Fibroblast of skin of back (primary cell): ENCODE measurements around the gene SCFD2.
"Not testable (repeated sequence)": the region's sequence is repeated elsewhere in the genome, so short reads cannot be mapped to it uniquely, and the experiment has no call there.

ENCODE experiments used
- DNase-seq: peaks from one replicate; pipeline ENCODE4 v3.0.0-alpha.2; 2013

SCFD2 gene

DNA sequence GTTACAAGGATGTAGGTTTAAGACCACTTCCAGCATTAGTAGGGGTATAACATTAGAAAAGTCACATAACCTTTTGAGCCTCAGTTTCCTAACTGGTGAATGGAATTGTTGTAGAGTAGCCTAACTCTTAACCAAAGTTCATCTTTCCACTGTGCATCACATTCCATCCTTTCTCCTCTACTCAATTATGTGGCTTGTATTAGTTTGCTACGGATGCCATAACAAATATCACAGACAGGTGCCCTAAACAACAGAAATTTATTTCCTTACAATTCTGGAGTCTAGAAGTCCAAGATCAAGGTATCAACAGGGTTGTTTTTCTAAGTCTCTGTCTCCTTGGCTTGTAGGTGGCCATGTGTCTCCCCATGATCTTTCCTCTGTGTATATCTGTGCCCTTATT, 271.8 kb downstream of the SCFD2 start:
- DNase-seq, result no peak

DNA sequence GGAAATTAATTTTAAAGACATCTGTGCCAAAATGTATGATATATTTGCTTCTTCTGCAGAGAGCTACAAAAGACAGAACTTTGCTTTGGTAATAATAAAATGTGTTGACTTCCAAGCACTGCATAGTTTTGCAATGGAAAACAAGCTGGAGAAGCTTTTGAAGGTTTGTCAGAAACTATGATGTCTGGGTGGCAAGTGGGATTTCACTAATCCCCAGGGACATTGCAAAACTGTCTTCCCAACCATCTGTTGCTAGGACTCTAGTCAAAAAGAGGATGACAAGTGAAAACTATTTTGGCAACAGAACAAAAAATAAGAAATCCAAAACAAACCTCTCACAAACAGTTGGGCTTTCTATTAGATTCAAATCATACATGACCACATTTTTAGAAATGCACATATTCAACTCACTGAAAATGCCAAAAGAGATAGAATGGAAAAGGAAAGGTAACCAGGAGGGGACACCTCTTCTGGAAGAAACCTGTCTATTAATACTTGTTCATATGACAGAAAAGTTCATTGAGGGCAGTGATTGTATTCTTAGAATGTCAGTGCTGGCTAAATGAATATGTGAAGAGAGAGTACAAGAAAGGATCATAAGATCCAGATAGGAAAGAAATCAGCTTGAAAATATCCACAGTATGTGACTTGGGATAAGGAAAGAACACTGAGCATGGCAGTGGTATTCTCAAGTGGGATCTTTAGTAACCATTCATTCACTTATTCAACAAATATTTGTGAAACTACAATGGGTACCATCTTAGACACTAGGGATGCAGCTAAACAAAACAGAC, 275.7 kb downstream of the SCFD2 start:
- DNase-seq, result peak; percentile 48

DNA sequence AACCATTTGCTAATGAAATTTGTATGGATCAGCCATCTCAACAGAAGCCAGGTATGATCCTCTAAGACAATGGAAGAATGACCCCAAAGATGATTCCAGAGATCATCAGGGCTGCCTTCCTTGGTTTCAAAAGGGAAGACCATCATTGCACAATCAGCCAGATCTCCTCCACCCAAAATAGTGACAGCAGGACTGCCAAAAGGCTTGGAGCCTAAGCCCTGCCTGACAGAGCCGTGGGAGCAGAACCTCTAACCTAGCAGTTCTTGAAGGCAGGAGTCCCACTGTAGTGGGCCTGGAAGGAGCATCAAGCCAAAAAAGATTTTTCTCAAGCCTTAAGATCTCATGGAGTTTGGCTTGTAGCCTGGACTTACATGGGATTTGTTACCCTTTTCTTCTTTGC, 277.7 kb downstream of the SCFD2 start:
- no peak for DNase-seq

DNA sequence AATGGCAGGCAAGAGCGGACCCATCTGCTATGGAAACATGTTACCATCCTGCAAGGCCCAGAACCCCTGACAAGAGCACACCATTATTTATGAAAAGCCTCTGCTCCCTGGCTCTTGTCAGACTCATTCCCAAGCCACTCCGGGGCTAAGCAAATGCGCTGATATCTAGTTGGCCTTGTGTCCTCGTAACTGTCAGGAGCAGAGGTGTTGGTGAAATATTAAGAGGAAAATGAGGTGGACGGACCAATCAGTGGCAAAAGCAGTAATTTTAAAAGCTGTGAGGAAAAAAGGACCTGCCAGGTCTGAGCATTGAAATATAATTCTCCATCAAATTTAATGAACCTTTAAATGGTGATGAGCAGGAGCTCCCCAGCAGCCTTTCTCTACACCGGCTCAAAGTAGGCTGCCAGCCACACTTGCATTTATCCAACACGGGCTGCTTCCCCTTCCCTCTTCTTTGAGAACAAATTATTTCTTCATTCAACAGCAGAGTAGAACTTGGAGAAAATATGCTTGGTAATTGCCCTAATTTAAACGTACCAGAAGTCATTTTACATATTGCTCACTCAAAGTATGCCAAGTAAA, 289.4 kb downstream of the SCFD2 start:
- no peak for DNase-seq

DNA sequence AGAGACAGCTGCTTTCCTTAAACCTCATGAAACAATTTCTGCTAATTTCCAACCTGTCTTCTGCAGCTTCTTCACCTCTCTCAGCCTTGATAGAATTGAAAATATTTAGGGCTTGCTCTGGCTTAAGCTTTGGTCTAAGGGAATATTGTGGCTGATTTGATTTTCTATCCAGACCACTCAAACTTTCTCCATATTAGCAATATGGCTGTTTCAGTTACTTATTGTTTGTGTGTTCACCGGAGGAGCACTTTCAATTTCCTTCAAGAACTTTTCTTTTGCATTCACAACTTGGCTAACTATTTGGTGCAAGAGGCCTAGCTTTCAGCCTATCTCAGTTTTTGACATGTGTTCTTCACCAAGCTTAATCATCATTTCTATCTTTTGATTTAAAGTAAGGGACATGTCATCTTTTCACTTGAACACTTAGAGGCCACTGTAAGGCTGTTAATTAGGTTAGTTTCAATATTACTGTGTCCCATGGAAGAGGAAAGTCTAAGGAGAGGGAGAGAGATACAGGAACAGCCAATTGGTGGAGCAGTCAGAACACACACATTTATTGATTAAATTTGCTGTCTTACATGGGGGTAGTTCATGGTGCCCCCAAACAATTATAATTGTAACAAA, 290.6 kb downstream of the SCFD2 start:
- DNase-seq, result no peak

DNA sequence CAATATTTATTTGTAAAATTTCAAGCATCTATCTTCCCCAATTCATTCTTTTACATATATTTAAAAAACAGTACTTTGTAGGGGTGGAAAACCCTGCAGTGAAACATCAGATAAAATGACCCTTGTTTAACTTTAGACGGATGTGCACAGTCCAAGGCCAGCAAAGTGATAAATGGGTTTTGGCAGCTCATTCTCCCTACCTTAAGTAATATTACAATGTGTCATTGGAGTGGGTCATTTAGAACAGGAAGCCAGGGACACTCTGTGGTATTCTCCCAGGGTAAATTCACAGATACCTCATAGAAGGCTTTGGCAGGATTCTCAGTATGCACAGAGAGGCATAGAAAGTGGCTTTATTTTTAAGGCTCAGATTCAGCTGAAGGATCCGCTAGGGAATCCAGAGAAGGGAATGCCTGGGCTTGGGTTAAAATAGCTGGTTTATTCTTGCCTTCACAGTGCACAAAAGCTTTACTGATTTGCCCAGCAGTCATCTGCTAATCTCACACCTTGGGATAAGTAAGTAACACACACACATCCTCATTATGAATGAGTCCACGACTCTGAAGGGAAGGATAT, 297.0 kb downstream of the SCFD2 start:
- no peak for DNase-seq

DNA sequence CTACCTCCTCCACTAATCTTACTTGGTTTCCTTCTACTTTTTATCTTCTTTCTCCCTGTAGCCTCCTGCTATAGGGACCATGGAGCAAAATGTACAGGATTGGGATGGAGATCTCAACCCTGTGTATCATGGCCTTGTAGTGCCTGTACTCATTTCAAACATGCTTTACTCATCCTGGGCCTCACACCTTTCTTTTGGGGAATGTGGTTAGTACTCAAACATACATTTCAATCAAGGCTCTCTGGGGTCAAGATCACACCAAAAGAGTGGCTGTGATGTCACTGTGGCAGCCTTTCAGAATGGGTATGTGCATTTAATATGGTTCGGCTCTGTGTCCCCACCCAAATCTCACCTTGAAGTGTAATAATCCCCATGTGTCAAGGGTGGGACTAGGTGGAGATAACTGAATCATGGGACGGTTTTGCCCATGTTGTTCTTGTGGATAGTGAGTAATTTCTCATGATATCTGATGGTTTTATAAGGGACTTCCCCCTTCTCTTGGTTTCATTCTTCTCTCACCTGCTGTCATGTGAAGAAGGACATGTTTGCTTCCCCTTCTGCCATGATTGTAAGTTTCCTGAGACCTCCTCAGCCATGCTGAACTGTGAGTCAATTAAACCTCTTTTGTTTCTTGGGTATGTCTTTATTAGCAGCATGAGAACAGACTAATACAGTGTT, 298.6 kb downstream of the SCFD2 start:
- no peak for DNase-seq

DNA sequence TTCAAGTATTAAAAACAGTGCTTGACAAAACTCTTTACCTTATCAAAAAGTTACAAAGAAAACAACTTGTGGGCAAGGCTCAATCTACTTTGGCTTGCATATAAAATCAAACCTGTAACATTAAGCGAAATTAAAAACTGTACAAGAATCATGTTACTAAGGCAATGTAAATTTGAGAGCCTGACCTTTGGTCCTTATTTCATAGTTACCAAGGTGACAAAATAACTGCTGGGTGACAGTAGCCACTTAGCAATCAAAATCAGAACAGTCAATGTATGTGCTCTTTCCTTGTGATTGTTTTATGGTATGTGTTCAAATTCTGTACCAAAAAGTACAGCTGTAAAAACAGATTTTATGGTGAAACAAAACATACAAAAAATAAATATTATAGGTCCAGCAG, 299.7 kb downstream of the SCFD2 start:
- DNase-seq, result no peak

DNA sequence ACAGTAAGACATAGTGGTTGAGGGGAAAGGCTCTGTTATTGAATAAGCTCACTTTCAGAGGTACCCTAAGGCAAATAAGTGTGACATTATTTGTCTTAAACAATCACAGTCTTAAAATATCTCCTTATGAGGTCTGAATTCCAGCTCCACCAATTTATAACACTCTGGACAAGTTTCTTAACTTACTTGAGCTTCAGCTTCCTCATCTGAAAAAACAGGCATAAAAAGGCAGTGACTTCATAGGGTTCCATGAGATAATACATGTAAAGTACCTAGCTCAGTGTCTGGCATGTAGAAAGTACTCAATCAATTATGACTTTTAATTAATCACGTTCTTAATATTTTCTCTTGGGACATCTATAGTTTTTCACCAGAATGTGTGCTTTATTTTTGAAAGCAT, 301.3 kb downstream of the SCFD2 start:
- no peak for DNase-seq

DNA sequence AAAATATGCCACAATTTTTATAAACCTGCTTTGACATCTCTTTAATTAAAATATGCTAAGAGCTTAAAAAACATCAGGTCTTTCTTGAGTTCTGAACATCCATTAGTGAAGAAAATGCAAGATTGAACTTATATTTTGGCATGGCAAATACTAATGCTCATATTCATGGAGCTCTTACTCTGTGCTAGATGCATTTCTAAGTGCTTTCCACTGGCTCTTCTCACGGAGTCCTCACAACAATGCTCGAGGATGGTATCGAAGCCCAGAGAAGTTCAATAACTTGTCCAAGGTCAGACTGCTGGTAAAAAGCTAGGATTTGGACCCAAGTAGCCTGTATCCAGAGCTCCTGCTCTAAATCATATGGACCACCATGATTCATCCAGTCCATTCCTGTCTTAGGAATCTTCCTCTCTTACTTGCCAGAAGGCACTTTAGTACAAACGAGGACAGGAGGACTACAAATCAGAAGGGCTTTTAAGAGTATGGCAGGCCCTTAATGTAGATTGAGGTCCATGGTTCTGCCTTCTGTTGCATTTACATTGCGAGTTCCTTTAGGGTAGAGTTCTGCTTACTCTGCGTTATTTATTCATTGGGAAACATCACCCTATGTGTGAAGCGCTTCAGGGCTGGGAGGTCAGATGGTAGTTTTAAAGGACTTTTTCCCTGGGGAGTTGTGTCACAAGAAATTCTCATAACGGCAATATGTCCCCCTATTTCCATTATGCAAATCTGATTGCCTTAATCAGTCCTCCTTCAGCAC, 304.6 kb downstream of the SCFD2 start:
- no peak for DNase-seq

DNA sequence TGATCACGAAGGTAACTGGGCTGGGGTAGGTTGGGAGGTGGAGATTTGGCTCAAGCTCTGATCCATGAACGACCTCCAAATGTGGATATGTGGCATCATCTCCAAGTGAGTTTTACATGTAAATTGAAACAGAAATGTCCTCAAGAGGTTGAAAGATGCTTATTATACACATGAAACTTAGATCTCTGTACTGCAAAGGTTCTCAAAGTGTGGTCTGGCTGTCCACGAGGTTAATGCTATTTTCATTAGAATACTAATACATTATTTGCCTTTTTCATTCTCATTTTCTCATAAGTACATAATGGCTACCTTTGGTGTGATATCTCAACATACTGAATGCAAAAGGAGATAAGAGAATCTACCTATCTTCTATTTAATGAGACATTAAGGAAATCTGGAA, 305.6 kb downstream of the SCFD2 start:
- no peak for DNase-seq

DNA sequence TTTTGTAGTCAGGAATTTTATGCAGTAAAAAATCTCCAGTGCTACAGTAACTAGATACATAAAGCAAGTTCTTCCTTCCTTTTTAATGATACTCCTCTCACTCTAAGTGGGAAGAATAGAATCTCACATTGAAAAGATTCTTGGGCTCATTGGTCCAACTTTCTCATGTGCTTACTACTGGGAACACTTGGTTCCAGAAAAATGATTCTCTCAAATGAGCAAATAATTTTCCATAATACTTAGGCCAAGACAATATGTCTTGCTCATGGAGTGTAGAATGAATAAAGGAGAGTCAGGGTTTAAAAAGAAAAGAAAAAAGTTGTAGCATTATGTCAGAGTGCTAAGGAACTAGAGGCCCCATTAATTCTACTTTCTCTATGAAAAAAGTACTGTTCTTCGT, 306.0 kb downstream of the SCFD2 start:
- DNase-seq, result no peak

DNA sequence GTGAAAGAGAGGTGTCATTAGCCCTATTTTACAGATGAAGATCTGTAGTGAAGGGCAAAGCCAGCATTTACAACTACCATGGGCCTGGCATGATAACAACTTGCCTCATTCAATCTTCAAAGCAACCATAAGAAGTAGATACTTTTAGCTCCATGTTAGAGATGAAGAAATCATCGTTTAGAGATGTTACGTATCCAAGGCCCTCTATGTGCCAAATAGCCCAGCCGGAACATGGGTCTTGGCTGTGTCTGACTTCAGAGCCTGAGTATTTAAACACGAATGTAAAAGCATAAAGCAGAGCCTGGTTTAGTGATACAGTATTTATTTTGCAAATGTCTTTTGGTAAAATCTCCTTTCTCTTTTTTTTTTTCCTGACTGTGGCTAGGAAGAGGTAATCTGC, 306.6 kb downstream of the SCFD2 start:
- DNase-seq, result no peak

DNA sequence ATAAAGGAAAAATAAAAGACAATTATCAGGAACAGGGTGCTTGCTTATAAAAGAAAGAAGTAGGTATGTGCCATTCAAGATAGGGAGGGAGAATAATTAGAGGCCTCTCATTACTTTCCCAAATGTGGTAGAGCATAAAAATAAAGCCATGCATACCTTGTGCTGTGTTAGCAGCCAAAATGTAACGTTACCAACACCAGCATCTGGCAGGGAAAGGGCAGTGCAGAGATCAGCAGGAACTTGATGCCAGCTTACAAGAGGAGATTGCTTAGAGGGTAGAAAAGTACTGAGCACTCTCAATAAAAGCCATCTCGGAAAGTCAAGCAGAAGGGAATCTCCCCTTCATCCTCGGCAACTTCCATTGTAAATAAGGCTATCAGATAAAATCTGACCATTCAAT, 308.2 kb downstream of the SCFD2 start:
- DNase-seq, result no peak

DNA sequence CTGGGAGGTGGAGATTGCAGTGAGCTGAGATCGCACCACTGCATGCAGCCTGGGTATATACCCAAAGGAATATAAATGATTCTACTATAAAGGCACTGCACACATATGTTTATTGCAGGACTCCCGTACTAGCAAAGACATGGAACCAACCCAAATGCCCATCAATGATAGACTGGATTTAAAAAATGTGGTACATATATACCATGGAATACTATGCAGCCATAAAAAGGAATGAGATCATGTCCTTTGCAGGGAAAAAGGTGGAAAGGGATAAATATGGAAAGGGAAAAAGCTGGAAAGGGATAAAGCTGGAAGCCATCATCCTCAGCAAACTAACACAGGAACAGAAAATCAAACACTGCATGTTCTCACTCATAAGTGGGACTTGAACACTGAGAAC, 308.8 kb downstream of the SCFD2 start:
- DNase-seq, result not testable (repeated sequence)

DNA sequence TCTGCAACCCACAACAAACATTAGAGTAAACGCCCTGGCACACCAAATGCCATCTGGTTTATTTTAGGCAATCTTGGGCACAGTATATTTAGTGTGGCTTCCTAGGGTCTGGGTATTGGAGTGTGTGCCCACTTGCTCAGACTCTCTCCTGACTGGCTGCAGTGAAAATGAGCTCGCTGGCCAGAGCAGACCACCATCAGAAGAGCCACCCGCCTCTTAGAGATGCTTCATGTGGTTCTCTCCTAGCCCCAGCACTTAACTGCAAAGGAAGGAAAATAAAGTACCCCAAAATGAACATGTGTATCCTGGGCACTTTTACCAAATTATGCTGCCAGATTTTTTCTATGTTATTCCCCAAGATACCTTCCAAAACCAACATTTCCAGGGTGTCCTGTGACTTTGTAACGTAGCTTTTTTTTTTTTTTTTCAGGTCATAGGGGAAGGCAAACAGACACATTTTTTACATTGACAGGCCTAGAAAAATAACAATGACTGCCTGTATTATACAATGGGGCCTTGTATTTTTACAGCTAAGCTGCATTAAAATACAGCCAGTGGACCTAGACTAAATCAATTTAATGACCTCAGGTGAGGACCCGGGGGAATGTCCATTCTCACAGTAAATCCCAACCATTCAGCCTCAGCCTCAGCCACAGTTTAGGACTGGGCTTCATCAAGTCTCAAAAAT, 310.0 kb downstream of the SCFD2 start:
- no peak for DNase-seq

DNA sequence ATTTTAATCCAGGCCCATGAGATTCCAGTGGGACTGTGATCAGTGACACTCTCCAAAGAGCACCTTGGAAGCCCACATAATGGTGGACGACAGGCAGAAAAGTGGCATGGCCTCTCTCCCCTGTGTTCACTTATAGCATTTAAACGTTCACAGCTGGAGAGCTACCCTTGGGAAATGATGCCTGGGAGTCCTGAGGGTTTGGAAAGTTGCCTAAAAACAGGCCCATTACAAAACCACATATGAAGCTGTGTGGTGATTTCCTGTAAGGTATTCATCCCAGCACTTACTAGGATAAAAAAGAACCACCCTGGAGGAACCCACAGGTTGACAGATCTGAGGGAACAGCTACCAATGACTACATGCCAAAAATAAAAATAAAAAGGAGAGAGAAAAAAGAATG, 310.6 kb downstream of the SCFD2 start:
- DNase-seq, result peak; percentile 75

DNA sequence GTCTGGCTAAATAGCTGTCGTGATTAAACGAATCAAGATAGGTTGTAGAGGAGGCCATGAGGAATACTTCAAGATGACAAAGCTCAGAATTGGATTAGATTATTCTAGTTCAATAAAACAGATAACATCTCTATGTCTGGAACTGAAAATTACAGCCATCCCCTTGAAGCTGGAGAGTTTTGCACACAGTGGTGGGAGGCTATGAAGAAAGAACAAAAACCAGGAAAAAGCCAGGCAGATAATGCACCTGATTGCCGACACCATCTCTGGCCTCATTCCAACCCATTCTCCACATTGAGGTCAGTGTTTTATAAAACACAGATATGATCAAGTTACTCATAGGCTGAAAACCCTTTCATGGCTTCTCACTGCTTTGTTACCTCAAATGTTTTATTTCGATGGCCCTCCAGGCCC, 315.5 kb downstream of the SCFD2 start:
- no peak for DNase-seq

DNA sequence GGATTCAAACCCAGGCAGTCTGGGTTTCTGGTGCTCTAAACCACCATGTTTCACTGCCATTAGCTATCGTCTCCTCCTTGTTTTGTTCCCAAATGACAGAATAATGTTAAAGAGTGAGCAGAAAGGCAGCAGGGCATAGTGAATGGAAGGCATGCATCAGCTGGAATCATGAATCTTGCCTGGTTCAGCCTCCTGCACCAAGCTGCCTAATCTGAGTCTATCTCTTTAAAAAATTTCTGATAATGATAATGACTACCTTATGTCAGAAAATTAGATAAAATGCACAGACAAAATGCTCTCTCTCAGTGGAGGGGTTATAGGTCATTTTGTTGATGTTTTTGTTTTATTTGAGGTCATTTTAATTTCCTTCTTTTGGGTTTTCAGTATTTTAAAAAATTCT, 316.3 kb downstream of the SCFD2 start:
- DNase-seq, result no peak

DNA sequence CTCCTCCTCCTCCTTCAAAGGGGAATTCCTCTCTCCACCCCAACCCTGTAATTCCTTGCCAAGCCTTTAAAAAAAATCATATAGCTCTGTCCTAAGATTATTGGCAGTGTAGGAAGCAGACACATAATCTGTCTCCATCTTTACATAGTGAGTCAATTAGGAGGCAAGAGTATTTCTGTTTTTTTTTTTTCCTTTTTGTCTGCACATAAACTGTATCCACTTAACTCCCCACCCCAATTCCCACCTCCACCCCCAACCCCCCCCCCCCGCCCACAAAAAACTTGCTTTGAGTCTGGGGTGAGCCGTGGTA, 321.3 kb downstream of the SCFD2 start:
- no peak for DNase-seq

DNA sequence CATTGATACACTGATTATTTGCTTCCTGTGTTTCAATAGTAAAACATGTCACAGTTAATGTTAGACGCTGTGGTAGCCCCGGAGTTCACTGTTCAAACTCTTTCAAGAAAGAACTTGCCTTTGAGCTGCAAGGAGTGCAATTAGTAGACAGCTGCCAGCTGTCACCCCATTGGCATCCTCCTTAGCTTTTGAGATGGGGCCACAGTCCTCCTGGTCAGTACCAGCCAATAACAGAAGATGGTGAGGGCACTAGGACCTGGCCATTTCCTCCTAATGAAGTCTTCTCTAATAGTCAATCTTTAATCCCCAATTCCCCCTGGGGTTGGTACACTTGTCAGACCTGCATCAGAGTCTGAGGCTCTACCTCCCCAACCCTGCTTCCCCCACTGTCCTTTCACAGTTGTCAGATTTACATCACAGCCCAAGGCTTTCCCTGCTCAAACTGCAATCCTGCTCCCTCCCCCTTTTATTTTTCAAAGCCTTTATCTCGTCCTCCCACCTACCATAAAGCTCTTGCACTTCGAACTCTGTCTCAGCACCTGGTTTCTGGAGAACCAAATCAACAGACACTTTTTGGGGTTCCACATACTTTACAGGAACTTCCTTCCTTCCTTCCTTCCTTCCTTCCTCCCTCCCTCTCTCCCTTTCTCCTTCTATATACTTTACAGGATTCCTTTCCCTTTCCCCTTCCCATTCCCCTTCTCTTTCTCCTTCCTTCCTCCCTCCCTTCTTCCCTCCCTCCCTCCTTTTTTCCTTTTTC, 321.8 kb downstream of the SCFD2 start:
- DNase-seq, result no peak
